Neural cell (in vitro differentiated cells): ENCODE results near the gene MPO. TPM values are rescaled to one million over a fixed set of nuclear protein-coding genes. Genes with fewer than 3 reads are reported as not detected.
A peak's percentile ranks its signal among the peaks of the same experiment; 100 is the strongest.

Experiments
- H2AFZ ChIP-seq: fragments of 200-600, 300-800 bp; sonication (generic), shearing (Covaris generic); 2 replicates; pipeline ENCODE4 v1.6.0; 2014; ENCODE audit warnings: low read depth, mild to moderate bottlenecking, antibody characterized with exemption, low read length, moderate library complexity
- H3F3A ChIP-seq: fragments of 200-600 bp; shearing (Covaris generic); 2 replicates; pipeline ENCODE4 v1.6.1; 2016; ENCODE audit warnings: mild to moderate bottlenecking, moderate library complexity, mixed read lengths, antibody characterized with exemption, low read length; ENCODE audit not compliant: insufficient read depth, poor library complexity, severe bottlenecking
- H3K27ac ChIP-seq: fragments of 200-600, 300-800 bp; sonication (generic), shearing (Covaris generic); 2 replicates; pipeline ENCODE4 v1.5.1; 2014; ENCODE audit warnings: mild to moderate bottlenecking, low read length, moderate library complexity
- H3K27me3 ChIP-seq: fragments of 300-800, 200-600 bp; sonication (generic), shearing (Covaris generic); 2 replicates; pipeline ENCODE4 v1.6.0; 2014; ENCODE audit warnings: mild to moderate bottlenecking, low read depth, low read length, moderate library complexity; ENCODE audit not compliant: insufficient read depth
- H3K36me3 ChIP-seq: fragments of 300-800, 200-600 bp; sonication (generic), shearing (Covaris generic); 2 replicates; pipeline ENCODE4 v1.5.1; 2014; ENCODE audit warnings: mild to moderate bottlenecking, antibody characterized with exemption, low read length, moderate library complexity; ENCODE audit not compliant: insufficient read depth
- H3K4me2 ChIP-seq: fragments of 300-800, 200-600 bp; sonication (generic), shearing (Covaris generic); 2 replicates; pipeline ENCODE4 v1.6.0; 2014; ENCODE audit warnings: mild to moderate bottlenecking, low read length
- H3K4me3 ChIP-seq: fragments of 300-800, 200-600 bp; sonication (generic), shearing (Covaris generic); 2 replicates; pipeline ENCODE4 v1.5.1; 2014; ENCODE audit warnings: mild to moderate bottlenecking, low read length, moderate library complexity
- H3K79me2 ChIP-seq: fragments of 200-600 bp; shearing (Covaris generic); replicated peaks from 2 replicates; pipeline ENCODE4 v1.6.0; 2014; ENCODE audit warnings: mild to moderate bottlenecking, low read length, moderate library complexity; ENCODE audit not compliant: insufficient read depth
- H3K9ac ChIP-seq: fragments of 300-800, 200-600 bp; sonication (generic), shearing (Covaris generic); 2 replicates; pipeline ENCODE4 v1.6.1; 2016; ENCODE audit warnings: mild to moderate bottlenecking, low read length, mixed read lengths
- H3K9me2 ChIP-seq: fragments of 200-600 bp; shearing (Covaris generic); 2 replicates; pipeline ENCODE4 v1.6.1; 2016; ENCODE audit warnings: mild to moderate bottlenecking, low read length, mixed read lengths; ENCODE audit not compliant: insufficient read depth
- H3K9me3 ChIP-seq: fragments of 200-600, 300-800 bp; sonication (generic), shearing (Covaris generic); 2 replicates; pipeline ENCODE4 v1.6.1; 2016; ENCODE audit warnings: mild to moderate bottlenecking, mixed run types, low read length, moderate library complexity, mixed read lengths
- H4K20me1 ChIP-seq: fragments of 200-600 bp; shearing (Covaris generic); 2 replicates; pipeline ENCODE4 v1.6.1; 2016; ENCODE audit warnings: mild to moderate bottlenecking, mixed run types; ENCODE audit not compliant: insufficient read depth
- EP300 ChIP-seq: fragments of 450-650 bp; conservative IDR thresholded peaks from 2 replicates; pipeline ENCODE4 v1.6.1; 2014; ENCODE audit warnings: antibody characterized with exemption, mild to moderate bottlenecking, moderate library complexity; ENCODE audit not compliant: poor library complexity, severe bottlenecking
- EZH2 ChIP-seq: fragments of 200-600, 300-800 bp; shearing (Covaris generic), sonication (generic); IDR thresholded peaks from 2 replicates; pipeline ENCODE4 v1.6.1; 2014; ENCODE audit warnings: antibody characterized with exemption, low read length, borderline replicate concordance, mild to moderate bottlenecking; ENCODE audit not compliant: insufficient read depth, poor library complexity, severe bottlenecking
- MXI1 ChIP-seq: fragments of 450-650 bp; conservative IDR thresholded peaks from 2 replicates; pipeline ENCODE4 v1.6.1; 2014; ENCODE audit warnings: antibody characterized with exemption, mild to moderate bottlenecking; ENCODE audit not compliant: poor library complexity, severe bottlenecking
- POLR2AphosphoS5 ChIP-seq: IDR thresholded peaks from 2 replicates; pipeline ENCODE4 v1.6.1; 2012
- RAD21 ChIP-seq: fragments of 450-650 bp; conservative IDR thresholded peaks from 2 replicates; pipeline ENCODE4 v1.6.1; 2014; ENCODE audit warnings: antibody characterized with exemption, mild to moderate bottlenecking, moderate library complexity
- SMC3 ChIP-seq: fragments of 450-650 bp; conservative IDR thresholded peaks from 2 replicates; pipeline ENCODE4 v1.6.1; 2014; ENCODE audit warnings: antibody characterized with exemption, mild to moderate bottlenecking, moderate library complexity; ENCODE audit not compliant: poor library complexity
- TAF1 ChIP-seq: IDR thresholded peaks from 2 replicates; pipeline ENCODE4 v1.6.1; 2012; ENCODE audit warnings: low read depth
- polyA plus RNA-seq: library from polyadenylated mRNA; depleted of rRNA; stranded (reverse); fragments of >200 nt; gene quantifications from 2 replicates; pipeline ENCODE4 v1.2.3, GENCODE V29; 2014
- TF ChIP-seq, protein P1 (sequence below): IDR thresholded peaks from 2 replicates; pipeline ENCODE4 v1.6.1; 2012; ENCODE audit warnings: borderline replicate concordance
- TF ChIP-seq, protein P2 (sequence below): fragments of 450-650 bp; IDR thresholded peaks from 2 replicates; pipeline ENCODE4 v1.5.1; 2014; ENCODE audit warnings: antibody characterized with exemption, mild to moderate bottlenecking, moderate library complexity; ENCODE audit not compliant: poor library complexity, severe bottlenecking

Gene MPO
- polyA plus RNA-seq, 1 donor from 2014 or later, result not detected

DNA sequence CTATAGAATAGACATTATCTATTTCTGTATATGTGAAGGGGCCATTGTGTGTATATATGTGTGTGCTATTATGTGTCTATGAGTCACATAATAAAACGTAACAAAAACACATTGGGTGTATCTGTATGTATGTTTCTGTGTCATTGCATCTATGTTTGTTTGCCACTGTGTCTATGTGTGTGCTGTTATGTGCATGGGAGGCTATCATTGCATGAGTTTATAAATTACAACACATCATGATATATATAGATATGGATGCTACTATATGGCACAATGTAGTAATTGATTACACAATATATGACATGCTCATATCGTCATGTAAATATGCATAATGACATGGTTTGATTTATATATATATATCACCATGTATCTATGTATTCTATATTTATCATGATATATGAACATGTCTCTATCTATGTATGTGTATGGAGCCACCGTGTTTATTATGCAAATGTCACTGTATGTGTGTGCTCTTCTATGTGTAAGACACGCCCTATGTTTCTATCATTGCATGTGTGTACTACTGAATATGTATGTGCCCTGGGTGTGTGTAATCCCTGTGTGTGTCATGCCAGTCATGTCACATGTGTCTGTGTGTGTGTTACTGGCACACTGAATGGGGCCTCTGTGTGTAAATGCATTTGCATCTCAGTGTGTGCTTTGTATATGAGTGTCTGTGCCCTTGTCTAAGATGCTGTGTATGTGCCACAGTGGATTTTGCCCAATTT lies 49.2 kb upstream of the MPO start:
- Histone ChIP-seq H4K20me1 (no peaks in the 10 kb centered on the region), H3K9me2 (no peaks in the 10 kb centered on the region), H3K27ac (peak overlapping the region; percentile 93), H3K27me3 (no peaks in the 10 kb centered on the region), H3F3A (no peaks in the 10 kb centered on the region), H3K79me2 (peaks cover 32% of the 10 kb centered on the region), H3K36me3 (no peaks in the 10 kb centered on the region), H3K9me3 (no peaks in the 10 kb centered on the region), H3K9ac (peak overlapping the region; percentile 88), H2AFZ (peak overlapping the region; percentile 0), H3K4me2 (peak overlapping the region; percentile 96), H3K4me3 (peak overlapping the region; percentile 83)
- TF ChIP-seq RAD21 (no peak), POLR2AphosphoS5 (no peak), MXI1 (no peak), SMC3 (no peak)
- TF ChIP-seq, protein P1, sequence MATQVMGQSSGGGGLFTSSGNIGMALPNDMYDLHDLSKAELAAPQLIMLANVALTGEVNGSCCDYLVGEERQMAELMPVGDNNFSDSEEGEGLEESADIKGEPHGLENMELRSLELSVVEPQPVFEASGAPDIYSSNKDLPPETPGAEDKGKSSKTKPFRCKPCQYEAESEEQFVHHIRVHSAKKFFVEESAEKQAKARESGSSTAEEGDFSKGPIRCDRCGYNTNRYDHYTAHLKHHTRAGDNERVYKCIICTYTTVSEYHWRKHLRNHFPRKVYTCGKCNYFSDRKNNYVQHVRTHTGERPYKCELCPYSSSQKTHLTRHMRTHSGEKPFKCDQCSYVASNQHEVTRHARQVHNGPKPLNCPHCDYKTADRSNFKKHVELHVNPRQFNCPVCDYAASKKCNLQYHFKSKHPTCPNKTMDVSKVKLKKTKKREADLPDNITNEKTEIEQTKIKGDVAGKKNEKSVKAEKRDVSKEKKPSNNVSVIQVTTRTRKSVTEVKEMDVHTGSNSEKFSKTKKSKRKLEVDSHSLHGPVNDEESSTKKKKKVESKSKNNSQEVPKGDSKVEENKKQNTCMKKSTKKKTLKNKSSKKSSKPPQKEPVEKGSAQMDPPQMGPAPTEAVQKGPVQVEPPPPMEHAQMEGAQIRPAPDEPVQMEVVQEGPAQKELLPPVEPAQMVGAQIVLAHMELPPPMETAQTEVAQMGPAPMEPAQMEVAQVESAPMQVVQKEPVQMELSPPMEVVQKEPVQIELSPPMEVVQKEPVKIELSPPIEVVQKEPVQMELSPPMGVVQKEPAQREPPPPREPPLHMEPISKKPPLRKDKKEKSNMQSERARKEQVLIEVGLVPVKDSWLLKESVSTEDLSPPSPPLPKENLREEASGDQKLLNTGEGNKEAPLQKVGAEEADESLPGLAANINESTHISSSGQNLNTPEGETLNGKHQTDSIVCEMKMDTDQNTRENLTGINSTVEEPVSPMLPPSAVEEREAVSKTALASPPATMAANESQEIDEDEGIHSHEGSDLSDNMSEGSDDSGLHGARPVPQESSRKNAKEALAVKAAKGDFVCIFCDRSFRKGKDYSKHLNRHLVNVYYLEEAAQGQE, result no peak

DNA sequence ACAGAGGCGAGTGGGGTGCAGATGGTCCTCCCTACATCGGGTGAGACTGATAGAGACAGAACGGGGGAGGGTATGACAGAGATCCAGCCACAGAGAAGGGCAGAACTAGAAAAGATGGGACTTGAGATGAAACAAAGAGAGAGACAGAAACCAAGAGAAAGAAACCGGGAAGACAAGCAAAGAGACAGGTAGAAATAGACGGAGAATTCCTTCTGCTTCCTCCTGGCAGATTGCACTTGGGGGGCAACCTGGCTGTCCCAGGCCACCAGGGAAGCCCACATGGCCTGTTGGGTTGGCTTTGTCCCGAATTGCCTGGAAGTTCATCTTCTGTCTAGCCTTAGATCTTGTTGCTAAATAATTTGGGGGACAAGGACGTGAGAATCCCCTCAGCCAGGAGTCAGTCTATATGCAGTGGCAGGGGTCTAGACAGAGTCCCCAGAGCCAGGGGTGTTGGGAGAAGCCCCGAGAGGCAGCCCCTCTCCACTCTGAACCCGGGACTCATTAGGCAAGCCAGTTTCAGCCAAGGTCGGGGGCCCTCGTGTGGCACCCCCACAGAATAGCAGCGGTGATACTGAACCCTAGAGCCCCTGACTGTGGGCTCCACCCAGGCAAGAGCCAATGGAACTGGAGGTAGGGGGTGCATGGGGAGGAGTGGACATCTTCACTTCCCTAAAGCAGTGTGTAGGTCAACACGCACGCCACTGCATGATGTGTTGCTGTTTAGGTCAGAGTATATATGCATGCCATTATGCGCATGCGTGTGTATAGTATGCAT lies 48.5 kb upstream of the MPO start:
- no peaks in the 10 kb centered on the region for H3K36me3 ChIP-seq
- peak overlapping the region; percentile 83 for H3K4me3 ChIP-seq
- H4K20me1 ChIP-seq, result no peaks in the 10 kb centered on the region
- no peaks in the 10 kb centered on the region for H3K27me3 ChIP-seq
- no peaks in the 10 kb centered on the region for H3K9me3 ChIP-seq
- H3K4me2 ChIP-seq, result peak overlapping the region; percentile 96
- TF ChIP-seq RAD21, result peak; percentile 45
- TF ChIP-seq TAF1, result no peak
- TF ChIP-seq MXI1, result peak; percentile 54
- TF ChIP-seq SMC3, result peak; percentile 40
- peak; percentile 10 for TF ChIP-seq POLR2AphosphoS5
- TF ChIP-seq, protein P1, result no peak
- TF ChIP-seq, protein P2, sequence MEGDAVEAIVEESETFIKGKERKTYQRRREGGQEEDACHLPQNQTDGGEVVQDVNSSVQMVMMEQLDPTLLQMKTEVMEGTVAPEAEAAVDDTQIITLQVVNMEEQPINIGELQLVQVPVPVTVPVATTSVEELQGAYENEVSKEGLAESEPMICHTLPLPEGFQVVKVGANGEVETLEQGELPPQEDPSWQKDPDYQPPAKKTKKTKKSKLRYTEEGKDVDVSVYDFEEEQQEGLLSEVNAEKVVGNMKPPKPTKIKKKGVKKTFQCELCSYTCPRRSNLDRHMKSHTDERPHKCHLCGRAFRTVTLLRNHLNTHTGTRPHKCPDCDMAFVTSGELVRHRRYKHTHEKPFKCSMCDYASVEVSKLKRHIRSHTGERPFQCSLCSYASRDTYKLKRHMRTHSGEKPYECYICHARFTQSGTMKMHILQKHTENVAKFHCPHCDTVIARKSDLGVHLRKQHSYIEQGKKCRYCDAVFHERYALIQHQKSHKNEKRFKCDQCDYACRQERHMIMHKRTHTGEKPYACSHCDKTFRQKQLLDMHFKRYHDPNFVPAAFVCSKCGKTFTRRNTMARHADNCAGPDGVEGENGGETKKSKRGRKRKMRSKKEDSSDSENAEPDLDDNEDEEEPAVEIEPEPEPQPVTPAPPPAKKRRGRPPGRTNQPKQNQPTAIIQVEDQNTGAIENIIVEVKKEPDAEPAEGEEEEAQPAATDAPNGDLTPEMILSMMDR, result peak; percentile 64
- TF ChIP-seq EZH2, result no peak
- no peak for TF ChIP-seq EP300
- H2AFZ ChIP-seq, result peak overlapping the region; percentile 0
- H3K79me2 ChIP-seq, result peaks cover 35% of the 10 kb centered on the region
- no peaks in the 10 kb centered on the region for H3K9me2 ChIP-seq
- no peaks in the 10 kb centered on the region for H3F3A ChIP-seq
- H3K27ac ChIP-seq, result peak overlapping the region; percentile 93
- peak overlapping the region; percentile 88 for H3K9ac ChIP-seq
